Uterus (tissue), 4 donors: ENCODE data around the gene MAN2A2. TPM values are rescaled to one million over a fixed set of nuclear protein-coding genes. Genes with fewer than 3 reads are reported as not detected.

Experiments
- DNase-seq, 2 donors: peaks; one replicate each; pipeline ENCODE4 v3.0.0-alpha.2; 2019 to 2020
- H3K27ac ChIP-seq, 2 donors: fragments of 200-600 bp; sonication (generic); 1 replicate in 1 of 2; 2 replicates in 1 of 2; pipeline ENCODE4 v1.5.1; 2016 to 2018
- H3K27me3 ChIP-seq, 2 donors: fragments of 200-600 bp; sonication (generic); one replicate each; pipeline ENCODE4 v1.5.1; 2018 to 2019; ENCODE audit warnings: control low read depth in 1 of 2
- H3K36me3 ChIP-seq, 2 donors: fragments of 200-600 bp; sonication (generic); one replicate each; pipeline ENCODE4 v1.5.1; 2019; ENCODE audit warnings: control low read depth in 1 of 2
- H3K4me1 ChIP-seq, 2 donors: fragments of 200-600 bp; sonication (generic); one replicate each; pipeline ENCODE4 v1.5.1; 2018 to 2019; ENCODE audit warnings: control low read depth in 1 of 2
- H3K4me3 ChIP-seq, 2 donors: fragments of 200-600 bp; sonication (generic); 1 replicate in 1 of 2; 2 replicates in 1 of 2; pipeline ENCODE4 v1.5.1; 2018 to 2019; ENCODE audit warnings: mild to moderate bottlenecking in 1 of 2
- H3K9me3 ChIP-seq, 2 donors: fragments of 200-600 bp; sonication (generic); one replicate each; pipeline ENCODE4 v1.5.1; 2019; ENCODE audit warnings: control low read depth in 1 of 2
- POLR2A ChIP-seq, 2 donors: fragments of 450-650 bp; IDR thresholded peaks; one replicate each; pipeline ENCODE4 v1.6.1; 2016; ENCODE audit warnings: antibody characterized with exemption in 2 of 2, mild to moderate bottlenecking in 1 of 2, moderate library complexity in 1 of 2
- intact Hi-C: fragments of 100-400 bp; cut with DNase I; formaldehyde crosslinking; loops from one replicate; pipeline ENCODE4 v1.15.1; 2023; ENCODE audit warnings: low total_unique reads
- total RNA-seq, 4 donors: library from RNA; depleted of rRNA in 3 of 4; stranded (reverse); fragments of >200 nt in 3 of 4; gene quantifications; one replicate each; pipeline versions ENCODE4 v1.1.0 to v1.2.4, GENCODE V29; 2014 to 2023
- TF ChIP-seq, protein P1 (sequence below), 4 experiments: fragments of 200-600 bp in 2 of 4; fragments of 450-650 bp in 2 of 4; sonication (generic) in 2 of 4; IDR thresholded peaks; one replicate each; pipeline ENCODE4 v1.5.1; 2016 to 2019; ENCODE audit warnings: antibody characterized with exemption in 4 of 4, mild to moderate bottlenecking in 2 of 4, moderate library complexity in 1 of 4
- donor health status: DM: yes; HTN: yes; CAD: no.

The MAN2A2 gene
- total RNA-seq, 4 donors from 2014 or later: 15.9 to 92.0 (median 19.8) TPM

DNA sequence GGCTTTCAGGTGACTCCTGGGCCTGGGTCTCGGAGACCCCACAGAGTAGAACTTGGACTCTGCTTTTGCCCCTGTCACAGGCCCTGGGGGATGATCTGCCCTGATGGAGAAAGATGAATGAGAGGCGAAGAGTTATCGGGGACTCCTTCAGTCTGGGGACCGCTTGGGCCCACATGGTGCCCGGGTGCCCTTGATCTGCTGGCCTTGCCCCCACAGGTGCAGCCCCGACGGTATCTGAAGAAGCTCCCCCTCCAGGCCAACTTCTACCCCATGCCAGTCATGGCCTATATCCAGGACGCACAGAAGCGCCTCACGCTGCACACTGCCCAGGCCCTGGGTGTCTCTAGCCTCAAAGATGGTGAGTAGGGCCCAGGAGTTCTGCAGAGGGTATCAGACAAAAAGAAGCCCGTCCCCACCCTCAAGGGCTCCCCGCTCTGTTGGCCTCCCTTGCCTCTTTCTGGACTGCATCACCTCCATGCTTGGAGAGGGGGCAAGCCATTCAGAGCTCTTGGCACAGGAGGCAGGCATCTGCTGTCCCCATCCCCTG lies 10.4 kb downstream of the MAN2A2 start:
- no peak for DNase-seq
- Histone ChIP-seq H3K27ac (no peak overlapping the region), H3K4me1 (no peaks in the 10 kb centered on the region), H3K27me3 (no peaks in the 10 kb centered on the region), H3K36me3 (no peaks in the 10 kb centered on the region), H3K9me3 (no peaks in the 10 kb centered on the region), H3K4me3 (no peak overlapping the region)
- no peak for TF ChIP-seq POLR2A (IDR thresholded peaks at IDR 0.05)
- TF ChIP-seq, protein P1, sequence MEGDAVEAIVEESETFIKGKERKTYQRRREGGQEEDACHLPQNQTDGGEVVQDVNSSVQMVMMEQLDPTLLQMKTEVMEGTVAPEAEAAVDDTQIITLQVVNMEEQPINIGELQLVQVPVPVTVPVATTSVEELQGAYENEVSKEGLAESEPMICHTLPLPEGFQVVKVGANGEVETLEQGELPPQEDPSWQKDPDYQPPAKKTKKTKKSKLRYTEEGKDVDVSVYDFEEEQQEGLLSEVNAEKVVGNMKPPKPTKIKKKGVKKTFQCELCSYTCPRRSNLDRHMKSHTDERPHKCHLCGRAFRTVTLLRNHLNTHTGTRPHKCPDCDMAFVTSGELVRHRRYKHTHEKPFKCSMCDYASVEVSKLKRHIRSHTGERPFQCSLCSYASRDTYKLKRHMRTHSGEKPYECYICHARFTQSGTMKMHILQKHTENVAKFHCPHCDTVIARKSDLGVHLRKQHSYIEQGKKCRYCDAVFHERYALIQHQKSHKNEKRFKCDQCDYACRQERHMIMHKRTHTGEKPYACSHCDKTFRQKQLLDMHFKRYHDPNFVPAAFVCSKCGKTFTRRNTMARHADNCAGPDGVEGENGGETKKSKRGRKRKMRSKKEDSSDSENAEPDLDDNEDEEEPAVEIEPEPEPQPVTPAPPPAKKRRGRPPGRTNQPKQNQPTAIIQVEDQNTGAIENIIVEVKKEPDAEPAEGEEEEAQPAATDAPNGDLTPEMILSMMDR (IDR thresholded peaks at IDR 0.05): no peak
- intact Hi-C loops: no loop called here

DNA sequence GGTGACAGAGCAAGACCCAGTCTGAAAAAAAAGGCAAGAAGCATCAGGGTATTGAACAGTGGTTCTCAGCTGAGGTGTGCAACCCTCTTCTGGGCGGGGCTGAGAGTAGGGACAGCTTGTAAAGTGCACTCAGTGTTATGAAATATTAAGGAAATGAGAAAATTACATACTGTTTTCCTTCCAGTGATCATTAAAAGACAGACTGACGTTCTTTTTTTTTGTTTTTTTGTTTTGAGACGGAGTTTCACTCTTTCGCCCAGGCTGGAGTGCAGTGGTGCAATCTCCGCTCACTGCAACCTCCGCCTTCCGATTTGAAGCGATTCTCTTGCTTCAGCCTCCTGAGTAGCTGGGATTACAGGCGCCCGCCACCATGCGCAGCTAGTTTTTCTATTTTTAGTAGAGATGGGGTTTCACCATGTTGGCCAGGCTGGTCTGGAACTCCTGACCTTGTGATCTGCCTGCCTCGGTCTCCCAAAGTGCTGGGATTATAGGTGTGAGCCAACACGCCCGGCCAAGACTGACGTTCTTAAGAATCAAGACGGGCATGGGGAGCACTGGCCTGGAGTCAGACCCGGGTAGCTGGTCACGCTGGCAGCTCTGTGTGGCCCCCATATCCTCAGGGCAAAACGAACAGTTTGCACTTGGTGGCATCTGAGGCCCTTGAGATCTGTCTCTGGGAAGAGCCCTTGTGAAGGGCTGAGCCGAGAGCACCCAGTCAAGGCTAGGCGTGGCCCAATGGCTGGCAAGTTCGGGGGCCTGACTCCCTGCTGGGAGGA lies 11.4 kb downstream of the MAN2A2 start:
- no peaks in the 10 kb centered on the region for H3K36me3 ChIP-seq
- no peak overlapping the region for H3K4me3 ChIP-seq
- H3K4me1 ChIP-seq: no peaks in the 10 kb centered on the region
- DNase-seq: no peak
- H3K9me3 ChIP-seq: no peaks in the 10 kb centered on the region
- intact Hi-C loops: no loop called here
- TF ChIP-seq POLR2A (IDR thresholded peaks at IDR 0.05): no peak
- TF ChIP-seq, protein P1 (IDR thresholded peaks at IDR 0.05): no peak
- no peaks in the 10 kb centered on the region for H3K27me3 ChIP-seq
- H3K27ac ChIP-seq: no peak overlapping the region

DNA sequence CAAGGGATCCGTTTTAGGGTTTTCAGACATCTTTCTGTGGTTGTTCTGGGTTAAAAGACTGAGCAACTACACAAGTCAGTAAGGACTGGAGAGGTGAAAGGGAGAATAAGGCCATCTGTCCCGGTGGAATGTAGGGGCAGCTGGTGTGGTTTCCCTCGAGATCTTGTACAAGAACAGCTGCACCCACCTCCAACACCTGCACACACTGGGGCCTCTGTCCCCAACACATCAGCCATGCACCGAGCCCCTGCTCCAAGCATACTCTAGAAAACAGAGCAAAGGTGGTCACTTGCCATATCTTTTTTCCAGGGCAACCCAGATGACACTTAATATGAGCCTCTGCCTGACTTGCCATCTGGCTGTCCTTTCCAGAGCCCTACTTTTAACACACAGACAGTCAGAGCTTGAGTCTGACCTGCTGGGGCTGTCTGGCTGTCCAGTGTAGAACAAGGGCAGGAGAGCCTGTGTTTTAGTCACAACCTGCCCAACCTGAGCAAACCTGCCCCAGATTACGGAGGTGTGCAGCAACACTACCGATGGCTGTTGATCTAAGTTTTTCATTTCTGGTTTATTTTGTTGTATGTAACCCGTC lies 12.2 kb downstream of the MAN2A2 start:
- no peak for DNase-seq
- TF ChIP-seq POLR2A (IDR thresholded peaks at IDR 0.05): no peak
- TF ChIP-seq, protein P1 (IDR thresholded peaks at IDR 0.05): no peak
- Histone ChIP-seq H3K4me1 (no peaks in the 10 kb centered on the region), H3K36me3 (no peaks in the 10 kb centered on the region), H3K27me3 (no peaks in the 10 kb centered on the region), H3K9me3 (no peaks in the 10 kb centered on the region), H3K27ac (no peak overlapping the region), H3K4me3 (no peak overlapping the region)
- intact Hi-C loops: no loop called here

DNA sequence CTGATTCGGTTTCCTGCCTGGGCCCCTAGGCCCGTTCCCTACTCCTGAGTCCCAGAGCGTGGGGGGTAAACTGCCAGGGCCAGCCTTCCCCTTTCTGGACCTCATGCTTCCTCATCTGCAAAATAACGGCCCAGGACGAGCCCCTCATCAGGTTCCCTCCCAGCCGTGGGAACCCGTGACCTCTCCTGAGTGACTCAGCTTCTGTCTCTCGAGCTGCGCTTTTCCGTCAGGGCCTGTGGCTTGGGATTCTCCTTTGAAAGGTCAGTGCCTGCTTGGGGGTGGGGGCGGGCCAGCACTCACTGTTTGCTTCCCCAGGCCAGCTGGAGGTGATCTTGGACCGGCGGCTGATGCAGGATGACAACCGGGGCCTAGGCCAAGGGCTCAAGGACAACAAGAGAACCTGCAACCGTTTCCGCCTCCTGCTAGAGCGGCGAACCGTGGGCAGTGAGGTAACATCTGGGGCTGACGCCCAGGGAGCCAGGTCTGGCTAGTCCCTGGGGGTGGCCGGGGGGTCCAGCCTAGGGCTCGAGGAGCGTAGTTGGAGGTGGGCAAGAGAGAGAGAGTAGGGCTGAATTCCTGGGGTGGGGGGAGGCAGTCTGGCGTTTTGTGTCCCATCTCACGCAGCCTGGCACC lies 12.8 kb downstream of the MAN2A2 start:
- intact Hi-C loops: no loop called here
- Histone ChIP-seq H3K4me1 (no peaks in the 10 kb centered on the region), H3K36me3 (no peaks in the 10 kb centered on the region), H3K27me3 (no peaks in the 10 kb centered on the region), H3K27ac (no peak overlapping the region), H3K9me3 (no peaks in the 10 kb centered on the region), H3K4me3 (no peak overlapping the region)
- TF ChIP-seq, protein P1 (IDR thresholded peaks at IDR 0.05): no peak
- no peak for TF ChIP-seq POLR2A (IDR thresholded peaks at IDR 0.05)
- DNase-seq: no peak

DNA sequence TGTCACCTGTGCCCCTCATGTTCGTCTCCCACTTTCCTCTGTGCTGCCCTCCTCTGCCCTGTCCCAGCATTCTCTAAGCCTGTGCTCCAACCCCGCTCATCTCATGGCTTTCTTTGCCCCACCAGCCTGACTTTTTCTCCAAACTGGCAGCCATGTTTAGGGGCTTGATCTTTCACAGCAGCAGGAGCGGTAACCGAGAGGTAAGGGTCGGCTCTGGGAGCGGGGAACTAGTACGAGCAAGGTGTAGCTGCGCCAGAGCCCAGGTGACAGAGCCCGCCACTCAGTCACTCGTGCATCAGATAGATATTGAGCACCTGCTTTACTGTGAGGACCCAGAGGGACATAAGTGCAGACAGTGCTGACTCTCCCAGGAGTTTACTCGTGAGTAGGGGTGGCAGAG lies 13.4 kb downstream of the MAN2A2 start:
- no peak for TF ChIP-seq POLR2A (IDR thresholded peaks at IDR 0.05)
- TF ChIP-seq, protein P1 (IDR thresholded peaks at IDR 0.05): no peak
- Histone ChIP-seq H3K27ac (no peak overlapping the region), H3K36me3 (no peaks in the 10 kb centered on the region), H3K9me3 (no peaks in the 10 kb centered on the region), H3K4me3 (no peak overlapping the region), H3K4me1 (no peaks in the 10 kb centered on the region), H3K27me3 (no peaks in the 10 kb centered on the region)
- intact Hi-C loops: no loop called here
- DNase-seq: no peak
